H1 (cell line): ENCODE results near the gene ZNF283.

ENCODE experiments used
- BACH1 ChIP-seq: IDR thresholded peaks from 2 replicates; pipeline ENCODE4 v1.6.1; 2012; ENCODE audit warnings: low read length, improper control_type of control experiment
- CEBPB ChIP-seq: IDR thresholded peaks from 2 replicates; pipeline ENCODE4 v1.6.1; 2012; ENCODE audit warnings: low read depth, low read length
- CTCF ChIP-seq, 3 experiments: IDR thresholded peaks; 1 replicate in 2 of 3; 2 replicates in 1 of 3; pipeline versions ENCODE4 v1.5.1 to v1.6.1; 2011; ENCODE audit warnings: low read length in 3 of 3, mild to moderate bottlenecking in 3 of 3, inconsistent platforms in 2 of 3, low read depth in 1 of 3, moderate library complexity in 1 of 3; ENCODE audit not compliant: insufficient read depth in 1 of 3; ENCODE audit errors: control extremely low read depth in 1 of 3
- EP300 ChIP-seq, 2 experiments: IDR thresholded peaks; 1 replicate in 1 of 2; 2 replicates in 1 of 2; pipeline ENCODE4 v1.6.1; 2011 to 2012; ENCODE audit warnings: low read depth in 2 of 2, low read length in 2 of 2, mild to moderate bottlenecking in 2 of 2, borderline replicate concordance in 1 of 2, inconsistent platforms in 1 of 2, moderate library complexity in 1 of 2
- EZH2 ChIP-seq: fragments of 200-600 bp; sonication (generic); IDR thresholded peaks from 2 replicates; pipeline ENCODE4 v1.7.1; 2012; ENCODE audit warnings: low read depth, mild to moderate bottlenecking, moderate library complexity, low read length, inconsistent platforms; ENCODE audit not compliant: severe bottlenecking
- NRF1 ChIP-seq: IDR thresholded peaks from 2 replicates; pipeline ENCODE4 v1.6.1; 2011; ENCODE audit warnings: mild to moderate bottlenecking, low read depth, low read length, improper control_type of control experiment
- POLR2A ChIP-seq, 2 experiments: IDR thresholded peaks; 1 replicate in 1 of 2; 2 replicates in 1 of 2; pipeline ENCODE4 v1.6.1; 2011; ENCODE audit warnings: low read depth in 2 of 2, low read length in 2 of 2, mild to moderate bottlenecking in 2 of 2; ENCODE audit errors: control extremely low read depth in 1 of 2
- POLR2AphosphoS5 ChIP-seq: IDR thresholded peaks from 2 replicates; pipeline ENCODE4 v1.6.1; 2011; ENCODE audit warnings: low read depth, low read length
- RAD21 ChIP-seq, 2 experiments: IDR thresholded peaks in 1 of 2; conservative IDR thresholded peaks in 1 of 2; 2 replicates each; pipeline ENCODE4 v1.6.1; 2011; ENCODE audit warnings: low read depth in 2 of 2, low read length in 2 of 2, improper control_type of control experiment in 1 of 2, inconsistent platforms in 1 of 2, mild to moderate bottlenecking in 1 of 2, moderate library complexity in 1 of 2
- RFX5 ChIP-seq: IDR thresholded peaks from 2 replicates; pipeline ENCODE4 v1.6.1; 2011; ENCODE audit warnings: low read depth, low read length, improper control_type of control experiment, borderline replicate concordance
- RXRA ChIP-seq: IDR thresholded peaks from 2 replicates; pipeline ENCODE4 v1.6.1; 2011; ENCODE audit warnings: low read depth, mild to moderate bottlenecking, low read length, moderate library complexity; ENCODE audit not compliant: insufficient read depth
- SUZ12 ChIP-seq: fragments of 200-600 bp; sonication (generic); IDR thresholded peaks from 2 replicates; pipeline ENCODE4 v1.6.1; 2012; ENCODE audit warnings: mild to moderate bottlenecking, inconsistent platforms, low read length, moderate library complexity, mixed read lengths
- TAF1 ChIP-seq: IDR thresholded peaks from 2 replicates; pipeline ENCODE4 v1.6.1; 2011; ENCODE audit warnings: mild to moderate bottlenecking, low read depth, low read length
- USF2 ChIP-seq: IDR thresholded peaks from 2 replicates; pipeline ENCODE4 v1.6.1; 2011; ENCODE audit warnings: low read length, improper control_type of control experiment

GRCh38 chr19:43784241-43784980 lies 42.7 kb upstream of the ZNF283 start:
- TF ChIP-seq RXRA: no peak
- no peak for TF ChIP-seq BACH1
- no peak for TF ChIP-seq EP300 (IDR thresholded peaks at IDR 0.05; ENCODE audit: borderline replicate concordance in 1 of 2, low read depth in 2 of 2, low read length in 2 of 2)
- TF ChIP-seq RFX5: no peak
- TF ChIP-seq POLR2A (IDR thresholded peaks at IDR 0.05; ENCODE audit: control extremely low read depth in 1 of 2, low read depth in 2 of 2, low read length in 2 of 2): no peak
- no peak for TF ChIP-seq POLR2AphosphoS5
- no peak for TF ChIP-seq EZH2
- TF ChIP-seq NRF1: no peak
- TF ChIP-seq CTCF (IDR thresholded peaks at IDR 0.05; ENCODE audit: control extremely low read depth in 1 of 3, insufficient read depth in 1 of 3, low read depth in 1 of 3, low read length in 3 of 3): no peak
- no peak for TF ChIP-seq RAD21 (IDR thresholded peaks at IDR 0.05 in 1 of 2, conservative IDR thresholded peaks at IDR 0.05 in 1 of 2; ENCODE audit: low read depth in 2 of 2, low read length in 2 of 2)
- no peak for TF ChIP-seq TAF1
- TF ChIP-seq USF2: no peak
- no peak for TF ChIP-seq CEBPB
- TF ChIP-seq SUZ12: no peak
